DMS114 treated with DMSO at 0.1 percent for 48 hours (cell line): ENCODE measurements around the gene TMEM150B.

ENCODE experiments used
- DNase-seq: peaks from one replicate; lab custom pipeline; 2025; ENCODE audit not compliant: unreplicated experiment; lab: John Stamatoyannopoulos, UW

The TMEM150B gene, protein sequence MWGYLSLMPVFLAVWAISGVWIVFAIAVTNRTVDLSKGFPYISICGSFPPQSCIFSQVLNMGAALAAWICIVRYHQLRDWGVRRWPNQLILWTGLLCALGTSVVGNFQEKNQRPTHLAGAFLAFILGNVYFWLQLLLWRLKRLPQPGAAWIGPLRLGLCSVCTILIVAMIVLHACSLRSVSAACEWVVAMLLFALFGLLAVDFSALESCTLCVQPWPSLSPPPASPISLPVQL

DNA sequence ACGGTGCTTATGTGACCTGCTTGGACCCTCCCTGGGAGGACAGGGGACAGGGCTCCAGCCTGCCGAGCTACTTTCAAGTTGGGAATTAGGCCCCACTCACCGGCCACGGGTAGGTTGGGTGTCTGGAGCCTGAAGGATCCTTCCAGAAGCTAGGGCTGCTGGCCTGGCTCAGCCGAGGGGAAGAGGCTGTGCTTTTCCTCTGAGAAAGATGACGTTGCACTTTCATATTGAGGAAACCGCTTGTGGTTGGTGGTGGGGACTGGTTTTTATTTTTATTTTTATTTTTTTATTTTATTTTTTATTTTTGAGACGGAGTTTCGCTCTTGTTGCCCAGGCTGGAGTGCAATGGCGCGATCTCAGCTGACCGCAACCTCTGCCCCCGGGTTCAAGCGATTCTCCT lies at the start of gene TMEM150B:
Gene TMEM150B, minus strand, starts transcription at position 170 of the 400 bp plus-strand sequence. CDS start 4,305 bp downstream, outside the sequence.
- no peak for DNase-seq

DNA sequence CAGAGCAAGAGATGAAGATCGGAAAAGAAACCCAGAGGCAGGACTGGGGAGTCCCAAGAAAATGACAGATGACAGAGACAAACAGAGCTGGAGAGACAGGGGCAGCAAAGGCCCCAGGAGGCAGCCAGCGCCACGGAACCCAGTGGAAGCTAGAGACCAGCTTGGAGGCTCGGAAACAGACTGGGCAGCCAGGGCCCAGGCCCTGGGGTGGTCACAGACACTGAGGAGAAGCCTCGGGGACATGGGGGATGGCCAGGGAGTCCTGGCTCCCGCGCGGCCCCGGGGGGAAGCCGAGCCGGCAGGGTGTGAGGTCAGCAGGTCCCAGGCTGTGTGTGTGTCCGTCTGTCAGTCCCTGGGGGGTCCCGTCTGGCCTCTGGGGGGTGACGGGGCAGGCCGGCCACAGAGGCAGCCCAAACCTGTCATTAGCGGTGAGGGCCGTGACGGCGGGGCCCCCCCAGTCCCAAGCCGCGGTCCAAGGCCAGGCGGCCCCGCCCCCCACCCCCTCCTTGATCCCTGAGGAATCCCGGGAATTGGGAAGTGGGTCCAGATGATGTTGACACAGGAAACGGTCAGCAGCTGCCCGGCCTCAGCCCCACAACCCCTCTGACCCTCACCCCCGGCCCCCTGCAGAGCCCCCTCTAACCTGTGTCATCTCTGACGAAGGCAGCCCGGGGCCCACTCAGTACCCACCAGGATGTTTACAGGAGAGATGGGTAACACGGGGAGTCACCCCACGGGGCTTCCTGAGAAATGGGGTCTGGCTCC lies 49.0 kb upstream of the TMEM150B start:
- no peak for DNase-seq

DNA sequence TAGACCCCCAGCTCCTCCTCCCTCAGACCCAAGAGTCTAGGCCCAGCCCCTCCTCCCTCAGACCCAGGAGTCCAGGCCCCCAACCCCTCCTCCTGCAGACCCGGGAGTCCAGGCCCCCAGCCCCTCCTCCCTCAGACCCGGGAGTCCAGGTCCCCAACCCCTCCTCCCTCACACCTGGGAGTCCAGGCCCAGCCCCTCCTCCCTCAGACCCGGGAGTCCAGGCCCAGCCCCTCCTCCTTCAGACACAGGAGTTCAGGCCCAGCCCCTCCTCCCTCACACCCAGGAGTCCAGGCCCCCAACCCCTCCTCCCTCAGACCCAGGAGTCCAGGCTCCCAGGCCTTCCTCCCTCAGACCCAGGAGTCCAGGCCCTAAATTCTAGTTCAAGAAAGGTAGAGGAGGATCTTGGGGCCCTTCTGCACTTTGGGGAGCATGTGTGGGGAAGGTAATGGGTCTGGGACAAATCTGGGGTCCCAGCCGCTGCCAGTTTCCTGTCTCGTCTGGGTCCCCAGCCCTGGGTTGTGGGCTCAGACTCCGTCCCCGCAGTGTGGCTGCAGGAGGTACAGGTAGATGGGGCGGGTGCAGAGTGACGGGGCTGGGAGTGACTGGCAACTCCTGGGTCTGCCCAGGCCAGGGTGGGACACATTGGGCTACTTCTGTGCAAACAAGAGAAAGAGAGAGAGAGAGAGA lies 48.3 kb upstream of the TMEM150B start:
- no peak for DNase-seq

DNA sequence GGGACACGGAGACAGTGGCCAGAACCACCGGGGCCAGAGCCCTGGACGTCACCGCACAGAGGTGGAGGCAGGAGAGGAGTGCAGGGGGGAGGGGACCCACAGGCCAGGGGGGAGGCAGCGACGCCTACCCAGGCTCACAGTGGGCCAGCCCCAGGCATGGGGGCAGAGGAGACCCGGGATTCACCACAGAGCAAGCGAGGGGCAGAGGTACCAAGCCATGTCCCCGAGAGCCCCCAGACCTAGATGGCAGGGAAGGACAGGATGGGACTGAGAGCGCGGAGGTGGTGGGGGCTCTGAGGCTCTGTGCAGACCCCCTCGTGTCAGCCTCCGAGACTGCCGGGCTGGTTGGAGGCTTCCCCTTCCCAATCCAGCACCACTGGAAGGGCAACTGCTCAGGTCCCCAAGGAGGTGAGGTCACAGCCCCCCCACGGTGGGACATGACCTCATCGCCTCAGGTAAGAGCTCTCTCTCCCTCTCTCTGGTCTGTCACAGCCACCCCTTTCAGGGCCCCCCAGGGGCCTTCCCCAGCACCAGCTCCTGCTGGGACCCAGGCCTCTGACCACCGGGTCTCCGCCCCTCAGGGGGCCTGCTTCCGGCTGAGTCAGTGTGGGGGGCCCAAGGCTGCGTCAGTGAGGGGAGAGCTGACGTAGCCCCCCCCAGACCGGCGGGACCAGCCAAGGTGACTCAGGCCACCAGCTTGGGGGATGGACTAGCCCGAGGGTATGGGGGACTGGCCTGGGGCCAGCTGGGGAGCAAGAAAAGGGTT lies 47.4 kb upstream of the TMEM150B start:
- no peak for DNase-seq

DNA sequence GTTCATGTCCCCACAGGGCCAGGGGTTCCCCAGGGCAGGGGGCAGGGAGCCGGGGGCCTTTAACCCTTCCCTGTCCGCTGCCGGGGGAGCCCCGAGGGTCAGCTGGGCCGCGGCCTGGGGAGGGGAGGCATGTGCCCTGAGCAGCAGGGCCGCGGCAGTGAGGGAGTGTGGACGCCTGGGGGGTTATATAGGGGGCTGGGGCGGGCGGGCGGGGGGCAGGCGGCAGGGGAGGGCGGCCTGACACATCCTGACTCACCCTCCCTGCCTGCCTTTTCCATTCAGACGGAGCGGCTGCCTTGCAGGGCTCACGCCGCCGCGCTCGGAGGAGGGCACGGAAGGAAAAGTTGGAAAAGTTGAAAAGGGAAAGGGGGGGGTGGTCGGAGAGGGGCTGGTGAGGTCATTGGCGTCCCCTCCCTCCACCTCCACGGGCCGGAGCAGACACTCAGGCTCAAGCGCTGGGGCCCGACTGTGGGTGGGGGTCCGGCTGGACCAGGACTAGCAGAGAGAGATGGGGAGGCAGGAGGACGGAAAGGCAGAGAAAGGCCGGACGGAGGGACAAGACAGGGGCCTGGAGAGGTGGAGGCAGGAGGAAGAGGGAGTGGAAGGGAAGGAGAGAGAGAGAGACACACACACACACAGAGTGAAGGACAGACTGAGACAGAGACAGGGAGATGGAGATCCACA lies 45.3 kb upstream of the TMEM150B start, which contains the start of gene IL11:
Gene IL11, minus strand, starts transcription at position 159 of the 684 bp plus-strand sequence. Its CDS starts 153 bp downstream, at position 6.
- no peak for DNase-seq

DNA sequence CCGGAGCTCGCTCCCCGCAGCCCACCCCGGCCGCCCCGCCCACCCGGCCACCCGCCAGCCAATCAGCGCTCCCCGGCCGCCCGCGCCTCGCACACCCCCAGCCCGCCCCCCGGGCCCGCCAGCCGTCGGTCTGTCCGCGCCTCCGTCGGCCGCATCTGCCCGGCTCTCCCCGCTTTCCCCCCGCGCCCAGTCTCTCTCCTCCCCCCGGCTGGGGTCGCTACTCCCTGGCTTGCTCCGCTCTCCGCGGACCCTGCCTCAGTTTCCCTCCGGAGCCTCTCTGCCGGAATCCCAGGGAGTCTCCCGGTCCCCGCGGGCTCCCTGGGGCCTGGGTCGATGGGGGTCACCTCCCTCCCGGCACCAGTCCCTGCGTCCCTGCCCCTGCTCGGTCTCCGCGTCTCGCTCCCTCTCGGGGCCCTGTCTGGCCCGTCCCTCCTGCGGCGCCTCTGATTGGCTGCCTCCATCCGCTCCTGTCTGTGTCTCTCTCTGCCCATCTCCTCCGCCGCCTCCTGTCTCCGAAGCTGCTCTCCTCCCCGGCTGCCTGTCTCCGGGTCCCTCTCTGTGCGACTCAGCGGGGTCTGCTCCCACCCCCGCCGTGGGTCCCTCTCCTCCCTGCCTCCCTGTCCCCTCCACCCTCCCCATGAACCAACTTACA lies 44.6 kb upstream of the TMEM150B start:
- peak; percentile 45 for DNase-seq

DNA sequence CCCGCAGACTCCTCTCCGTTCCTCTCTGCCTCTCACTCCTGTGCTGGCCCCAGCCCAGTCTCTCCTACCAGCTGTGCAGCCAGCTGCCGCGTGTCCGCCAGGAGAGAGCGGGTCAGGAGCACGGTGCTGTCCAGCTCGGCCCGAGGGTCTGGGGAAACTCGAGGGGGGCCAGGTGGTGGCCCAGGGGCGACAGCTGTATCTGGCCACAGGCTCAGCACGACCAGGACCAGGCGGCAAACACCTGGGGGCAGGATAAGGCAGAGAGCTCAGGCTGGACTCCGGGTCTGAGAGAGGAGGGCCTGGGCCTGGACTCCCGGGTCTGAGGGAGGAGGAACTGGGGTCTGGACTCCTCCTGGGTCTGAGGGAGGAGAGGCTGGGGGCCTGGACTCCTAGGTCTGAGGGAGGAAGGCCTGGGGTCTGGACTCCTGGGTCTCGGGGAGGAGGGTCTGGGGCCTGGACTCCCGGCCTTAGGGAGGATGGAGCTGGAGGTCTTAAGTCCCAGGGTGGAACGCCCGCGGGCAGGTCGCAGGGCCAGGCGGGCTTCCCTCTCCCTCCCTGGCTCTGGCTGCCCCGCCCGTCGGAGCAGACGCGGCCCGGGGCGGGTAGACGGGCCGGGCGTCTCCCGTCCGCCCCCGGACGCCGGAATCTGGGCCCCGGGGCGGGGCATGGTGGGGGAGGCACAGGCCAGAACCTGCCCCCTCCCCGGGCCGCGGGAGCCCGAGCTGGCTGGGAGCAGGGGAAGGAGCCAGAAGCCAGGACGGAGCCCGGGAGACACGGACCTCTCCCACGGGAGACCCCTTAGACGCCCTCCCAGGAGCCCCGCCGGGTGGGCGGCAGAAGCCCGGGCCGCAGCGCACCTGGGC lies 43.8 kb upstream of the TMEM150B start:
- no peak for DNase-seq

DNA sequence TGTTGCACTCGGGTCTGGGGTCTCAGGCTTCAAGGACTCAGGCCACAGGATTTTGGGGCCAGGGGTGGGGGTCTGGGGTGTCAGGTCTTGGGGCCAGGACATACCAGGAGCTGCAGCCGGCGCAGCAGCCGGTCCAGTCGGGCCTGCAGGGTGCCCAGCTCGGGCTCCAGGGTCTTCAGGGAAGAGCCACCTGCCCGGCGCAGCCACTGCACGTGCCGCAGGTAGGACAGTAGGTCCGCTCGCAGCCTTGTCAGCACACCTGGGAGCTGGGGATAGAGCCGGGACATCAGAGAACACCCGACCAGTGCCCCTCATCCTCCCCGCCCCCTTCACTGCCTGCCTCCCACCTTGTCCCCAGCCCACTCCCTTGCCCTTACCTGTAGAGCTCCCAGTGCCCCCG lies 43.0 kb upstream of the TMEM150B start:
- no peak for DNase-seq

DNA sequence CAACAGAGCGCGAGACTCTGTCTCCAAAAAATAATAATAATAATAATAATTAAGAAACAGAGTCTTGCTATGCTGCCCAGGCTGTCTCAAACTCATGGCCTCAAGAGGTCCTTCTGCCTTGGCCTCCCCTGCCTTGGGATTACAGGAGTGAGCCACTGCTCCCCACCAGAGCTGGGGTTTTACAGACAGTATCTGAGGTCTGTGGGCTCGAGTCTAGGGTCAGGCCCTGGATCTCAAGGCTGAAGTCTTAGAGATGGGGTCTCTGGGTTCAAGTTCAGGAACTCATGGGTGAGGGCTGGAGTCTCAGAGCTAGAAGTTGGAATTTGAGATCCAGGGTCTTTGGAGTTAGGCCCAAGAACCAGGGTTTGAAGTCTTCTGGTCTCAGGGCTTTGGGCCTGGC lies 41.6 kb upstream of the TMEM150B start:
- DNase-seq, result no peak

DNA sequence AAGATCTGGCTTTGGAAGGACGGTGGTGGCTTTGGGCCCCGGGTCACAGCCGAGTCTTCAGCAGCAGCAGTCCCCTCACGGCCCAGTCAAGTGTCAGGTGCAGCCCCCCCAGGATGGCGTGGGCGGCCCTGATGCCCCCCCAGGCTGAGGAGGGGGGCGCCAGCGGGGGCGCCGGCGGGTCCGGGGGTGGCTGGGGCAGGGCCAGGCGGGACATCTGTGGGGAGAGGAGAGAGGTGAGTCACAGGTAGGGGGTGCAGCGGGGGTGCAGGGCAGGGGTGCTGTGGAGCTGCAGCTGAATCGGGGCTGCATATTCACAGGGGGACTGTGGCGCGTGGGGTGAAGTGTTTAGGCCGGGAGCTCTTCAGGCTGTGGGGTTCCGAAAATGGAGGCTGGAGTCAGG lies 40.8 kb upstream of the TMEM150B start:
- no peak for DNase-seq

DNA sequence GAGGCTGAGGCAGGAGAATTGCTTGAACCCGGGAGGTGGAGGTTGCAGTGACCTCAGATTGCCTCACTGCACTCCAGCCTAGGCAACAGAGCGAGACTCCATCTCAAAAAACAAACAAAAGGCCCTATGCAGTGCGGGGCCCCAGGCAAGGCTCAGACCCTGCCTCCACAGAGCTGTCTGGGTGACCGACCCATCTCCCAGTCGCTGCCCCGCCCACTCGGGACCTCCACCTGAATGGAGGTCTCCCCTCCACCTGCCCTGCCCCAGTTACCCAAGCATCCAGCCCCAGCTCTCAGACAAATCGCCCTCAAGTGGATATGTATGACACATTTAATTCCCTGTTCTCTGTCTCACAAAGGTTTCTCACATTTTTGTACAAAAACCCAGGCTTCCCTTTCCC lies 40.1 kb upstream of the TMEM150B start:
- no peak for DNase-seq

DNA sequence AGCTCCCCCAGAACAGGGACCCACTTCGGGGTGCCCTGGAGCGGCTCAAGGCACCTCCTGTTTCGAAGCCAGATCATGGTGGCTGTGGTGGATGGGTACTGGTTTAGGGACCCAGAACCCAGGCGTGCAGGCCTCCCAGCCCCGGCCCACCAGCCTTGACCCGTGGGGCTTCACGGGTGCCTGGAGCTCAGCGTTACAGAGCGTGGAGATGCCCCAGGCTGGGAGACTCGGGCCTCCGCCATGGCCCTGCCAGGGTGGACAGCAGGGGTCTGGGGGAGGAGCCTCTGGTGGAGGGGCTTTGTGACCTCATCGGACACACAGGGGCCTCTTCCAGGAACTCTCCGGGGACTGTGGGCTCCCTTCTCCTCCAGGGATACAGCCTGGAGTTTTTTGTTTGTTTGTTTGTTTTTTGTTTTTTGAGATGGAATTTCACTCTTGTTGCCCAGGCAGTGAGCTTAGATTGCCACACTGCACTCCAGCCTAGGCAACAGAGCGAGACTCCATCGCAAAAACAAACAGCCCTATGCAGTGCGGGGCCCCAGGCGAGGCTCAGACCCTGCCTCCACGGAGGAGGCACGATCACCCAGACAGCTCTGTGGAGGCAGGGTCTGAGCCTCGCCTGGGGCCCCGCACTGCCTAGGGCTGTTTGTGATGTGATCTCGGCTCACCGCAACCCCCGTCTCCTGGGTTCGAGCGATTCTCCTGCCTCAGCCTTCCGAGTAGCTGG lies 38.0 kb upstream of the TMEM150B start, which contains the start of gene GARIN5B:
Gene GARIN5B, minus strand, starts transcription at position 271 of the 727 bp plus-strand sequence. Its CDS starts 194 bp downstream, at position 77.
- DNase-seq, result no peak

DNA sequence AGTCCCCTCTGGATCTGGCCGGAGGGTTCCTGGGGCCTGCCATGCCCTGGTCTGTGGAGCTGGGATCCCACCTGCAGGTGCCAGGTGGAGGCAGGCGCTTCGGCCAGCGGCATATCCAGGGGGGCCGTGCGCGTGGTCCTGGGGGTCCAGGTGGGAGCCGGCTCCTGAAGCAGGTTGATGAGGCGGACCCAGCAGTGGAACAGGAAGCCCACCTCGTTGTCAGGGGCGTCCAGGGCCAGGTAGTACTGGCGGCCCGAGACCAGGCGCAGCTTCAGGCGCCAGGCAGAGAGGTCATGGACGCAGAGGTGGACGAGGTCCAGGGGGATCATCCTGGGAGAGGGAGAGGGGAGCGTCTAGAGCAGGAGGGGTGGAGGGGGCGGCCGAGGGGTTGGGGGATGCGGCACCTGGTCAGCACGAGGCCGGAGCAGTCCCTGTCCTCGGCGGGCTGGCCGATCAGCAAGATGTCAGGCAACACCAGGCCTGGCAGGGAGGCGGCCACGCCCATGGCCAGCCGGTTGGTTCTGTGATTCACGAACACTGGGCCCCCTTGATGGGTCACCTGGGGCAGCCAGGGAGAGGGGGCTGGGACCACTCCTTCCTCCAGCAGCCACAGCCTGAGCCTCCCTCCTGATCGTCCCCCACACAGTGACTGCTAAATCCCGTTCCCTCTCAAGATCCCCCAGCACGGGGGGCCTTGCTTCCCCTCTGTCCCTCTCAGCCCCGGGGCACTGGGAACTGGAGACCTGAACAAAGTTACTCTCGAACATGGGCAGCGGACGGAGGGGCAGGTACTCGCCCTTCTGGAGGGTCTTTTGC lies 37.2 kb upstream of the TMEM150B start:
- no peak for DNase-seq

DNA sequence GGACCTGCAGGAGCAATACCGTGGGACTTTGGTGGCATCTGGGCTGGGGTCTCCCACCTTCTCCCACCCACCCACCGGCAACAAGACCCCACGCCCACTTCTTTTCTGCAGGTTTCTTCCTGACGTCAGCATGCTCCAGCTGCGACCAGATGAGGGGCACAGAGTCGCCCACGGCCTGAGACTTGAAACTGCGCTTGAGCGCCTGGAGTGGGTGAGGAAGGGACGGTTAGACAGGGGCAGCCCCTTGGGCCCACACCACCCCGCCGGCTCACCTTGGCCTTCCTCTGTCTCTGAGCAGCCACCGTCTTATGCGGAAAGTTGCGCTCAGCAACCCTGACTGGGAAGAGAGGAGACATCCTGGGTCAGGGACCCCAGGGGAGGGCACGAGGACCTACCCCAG lies 35.8 kb upstream of the TMEM150B start:
- no peak for DNase-seq

DNA sequence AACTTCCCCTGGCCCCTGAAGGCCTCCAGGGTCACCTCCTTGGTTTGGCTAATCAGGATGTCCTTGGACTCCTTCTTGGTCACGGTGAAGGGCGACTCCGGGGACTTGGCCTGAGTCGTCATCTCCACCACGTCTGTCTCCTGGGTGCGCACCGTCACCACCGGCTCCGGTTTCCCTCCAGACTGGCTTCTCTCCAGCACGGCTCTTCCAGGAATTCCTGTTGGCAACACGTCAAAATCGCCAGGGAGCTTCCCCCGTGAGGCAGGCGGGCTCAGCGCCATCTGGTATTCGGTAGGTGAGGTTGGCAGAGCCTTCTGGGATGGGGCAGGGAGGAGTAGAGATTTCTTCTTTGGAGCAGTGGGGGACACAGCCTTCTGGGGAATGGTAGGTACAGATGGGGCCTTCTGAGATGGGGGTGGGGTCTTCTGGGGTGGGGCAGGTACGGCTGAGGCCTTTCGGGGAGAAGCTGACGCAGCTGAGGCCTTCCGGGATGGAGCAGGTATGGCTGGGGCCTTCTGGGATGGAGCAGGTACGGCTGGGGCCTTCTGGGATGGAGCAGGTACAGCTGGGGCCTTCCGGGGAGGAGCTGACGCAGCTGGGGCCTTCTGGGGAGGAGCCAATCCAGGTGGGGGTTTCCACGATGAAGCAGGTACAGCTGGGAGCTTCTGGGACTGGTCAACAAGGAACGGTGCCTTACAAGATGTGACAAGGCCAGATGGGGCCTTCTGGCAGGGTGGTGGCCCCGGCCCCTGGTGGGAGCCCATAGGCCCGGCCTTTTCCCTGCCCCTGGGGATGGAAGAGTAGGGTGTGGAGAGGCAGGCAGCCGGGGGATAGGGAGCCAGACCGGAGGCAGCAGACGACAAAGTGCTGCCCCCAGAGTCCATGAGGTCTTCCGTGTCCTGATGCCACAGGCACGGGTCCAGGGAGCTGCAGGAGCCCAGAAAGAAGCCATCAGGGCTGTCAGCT lies 34.1 kb upstream of the TMEM150B start:
- DNase-seq, result no peak

DNA sequence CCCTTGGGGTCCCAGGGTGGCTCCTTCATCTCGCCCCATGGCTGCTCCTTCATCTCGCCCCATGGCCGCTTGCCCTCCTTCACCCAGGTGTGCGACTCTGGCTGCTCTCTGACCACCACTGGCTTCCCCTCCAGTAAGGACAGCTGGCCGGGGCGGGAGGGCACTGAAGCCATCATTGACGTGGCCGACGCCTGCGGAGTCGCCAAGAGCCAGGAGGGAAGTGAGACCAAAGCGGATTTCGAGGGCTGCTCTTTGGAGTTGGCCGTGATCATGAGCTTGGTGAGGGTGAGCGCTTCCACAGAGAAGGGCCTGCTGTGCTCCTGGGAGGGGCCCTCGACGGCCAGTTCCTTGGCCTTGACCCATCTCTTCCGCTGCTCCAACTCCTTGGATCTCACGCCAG lies 33.4 kb upstream of the TMEM150B start:
- DNase-seq, result no peak
